Loucy (cell line): ENCODE results near the gene KISS1.
"Not testable (repeated sequence)": the region's sequence is repeated elsewhere in the genome, so short reads cannot be mapped to it uniquely, and the experiment has no call there.

Experiments used
- H2AFZ ChIP-seq: fragments of 200-600 bp; sonication (generic); 2 replicates; pipeline ENCODE4 v1.6.0; 2016; ENCODE audit warnings: antibody characterized with exemption, mild to moderate bottlenecking, low read length, moderate library complexity
- H3F3A ChIP-seq: fragments of 200-600 bp; 2 replicates; pipeline ENCODE4 v1.6.0; 2016; ENCODE audit warnings: antibody characterized with exemption, low read depth, mild to moderate bottlenecking
- H3K27me3 ChIP-seq: fragments of 200-600 bp; sonication (generic); 2 replicates; pipeline ENCODE4 v1.6.1; 2014; ENCODE audit warnings: low read length, mild to moderate bottlenecking; ENCODE audit not compliant: insufficient read depth, poor library complexity, severe bottlenecking
- H3K36me3 ChIP-seq: fragments of 200-600 bp; sonication (generic); 2 replicates; pipeline ENCODE4 v1.6.1; 2016; ENCODE audit warnings: low read length; ENCODE audit not compliant: insufficient read depth
- H3K4me1 ChIP-seq: fragments of 200-600 bp; sonication (generic); 2 replicates; pipeline ENCODE4 v1.5.1; 2014; ENCODE audit warnings: low read length, mild to moderate bottlenecking; ENCODE audit not compliant: insufficient read depth, poor library complexity, severe bottlenecking
- H3K4me2 ChIP-seq: fragments of 200-600 bp; sonication (generic); 2 replicates; pipeline ENCODE4 v1.6.0; 2014; ENCODE audit warnings: antibody characterized with exemption, low read length, low read depth, mild to moderate bottlenecking; ENCODE audit not compliant: poor library complexity, severe bottlenecking
- H3K4me3 ChIP-seq: fragments of 200-600 bp; sonication (generic); 2 replicates; pipeline ENCODE4 v1.5.1; 2014; ENCODE audit warnings: low read length, mild to moderate bottlenecking, mixed read lengths; ENCODE audit not compliant: poor library complexity, severe bottlenecking
- H3K79me2 ChIP-seq: fragments of 200-600 bp; sonication (generic); 2 replicates; pipeline ENCODE4 v1.6.1; 2014; ENCODE audit warnings: low read length; ENCODE audit not compliant: insufficient read depth
- H3K9ac ChIP-seq: fragments of 200-600 bp; sonication (generic); 2 replicates; pipeline ENCODE4 v1.6.0; 2014; ENCODE audit warnings: mild to moderate bottlenecking, low read depth, low read length, moderate library complexity; ENCODE audit not compliant: poor library complexity, severe bottlenecking
- H3K9me2 ChIP-seq: fragments of 200-600 bp; sonication (generic); replicated peaks from 2 replicates; pipeline ENCODE4 v1.6.1; 2016; ENCODE audit warnings: low read depth, low read length, mixed read lengths
- H3K9me3 ChIP-seq: fragments of 200-600 bp; sonication (generic); 2 replicates; pipeline ENCODE4 v1.6.1; 2014; ENCODE audit warnings: mild to moderate bottlenecking, antibody characterized with exemption, low read length, low read depth; ENCODE audit not compliant: insufficient read depth
- H4K20me1 ChIP-seq: fragments of 200-600 bp; sonication (generic); 2 replicates; pipeline ENCODE4 v1.6.0; 2014; ENCODE audit warnings: antibody characterized with exemption, low read length, mild to moderate bottlenecking; ENCODE audit not compliant: insufficient read depth, poor library complexity, severe bottlenecking
- EZH2phosphoT487 ChIP-seq: fragments of 200-600 bp; IDR thresholded peaks from 2 replicates; pipeline ENCODE4 v1.6.1; 2018; ENCODE audit warnings: antibody characterized with exemption, mild to moderate bottlenecking, moderate library complexity, borderline replicate concordance
- TF ChIP-seq, protein P1 (sequence below): fragments of 200-600 bp; sonication (generic); conservative IDR thresholded peaks from 2 replicates; pipeline ENCODE4 v1.5.1; 2014; ENCODE audit warnings: mild to moderate bottlenecking, antibody characterized with exemption, low read length

The KISS1 gene

DNA sequence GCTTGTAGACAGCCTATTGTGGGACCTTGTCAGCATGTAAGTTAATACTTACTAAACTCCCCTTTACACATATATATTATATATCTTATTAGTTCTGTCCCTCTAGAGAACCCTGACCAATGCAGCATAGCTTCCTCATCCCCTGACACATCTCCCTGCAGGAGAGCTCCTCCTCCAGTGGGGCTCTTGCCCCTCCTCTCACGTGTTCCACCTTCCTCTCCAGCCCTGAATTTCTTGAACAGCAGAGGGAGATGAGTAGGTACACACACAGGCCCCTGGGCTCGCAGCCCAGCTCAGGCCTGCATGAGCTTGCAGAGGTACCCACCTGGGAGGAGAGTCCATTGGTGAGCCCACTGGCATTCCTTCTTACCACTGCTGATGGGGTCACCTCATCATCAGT lies 44.8 kb upstream of the KISS1 start:
- Histone ChIP-seq H3F3A (no peaks in the 10 kb centered on the region), H3K27me3 (no peaks in the 10 kb centered on the region), H4K20me1 (no peaks in the 10 kb centered on the region), H3K9me2 (no peaks in the 10 kb centered on the region), H2AFZ (no peak overlapping the region), H3K4me3 (no peak overlapping the region), H3K9me3 (no peaks in the 10 kb centered on the region), H3K4me1 (no peaks in the 10 kb centered on the region), H3K9ac (no peak overlapping the region), H3K36me3 (no peaks in the 10 kb centered on the region), H3K4me2 (no peak overlapping the region), H3K79me2 (no peaks in the 10 kb centered on the region)
- TF ChIP-seq EZH2phosphoT487 = no peak
- TF ChIP-seq, protein P1, sequence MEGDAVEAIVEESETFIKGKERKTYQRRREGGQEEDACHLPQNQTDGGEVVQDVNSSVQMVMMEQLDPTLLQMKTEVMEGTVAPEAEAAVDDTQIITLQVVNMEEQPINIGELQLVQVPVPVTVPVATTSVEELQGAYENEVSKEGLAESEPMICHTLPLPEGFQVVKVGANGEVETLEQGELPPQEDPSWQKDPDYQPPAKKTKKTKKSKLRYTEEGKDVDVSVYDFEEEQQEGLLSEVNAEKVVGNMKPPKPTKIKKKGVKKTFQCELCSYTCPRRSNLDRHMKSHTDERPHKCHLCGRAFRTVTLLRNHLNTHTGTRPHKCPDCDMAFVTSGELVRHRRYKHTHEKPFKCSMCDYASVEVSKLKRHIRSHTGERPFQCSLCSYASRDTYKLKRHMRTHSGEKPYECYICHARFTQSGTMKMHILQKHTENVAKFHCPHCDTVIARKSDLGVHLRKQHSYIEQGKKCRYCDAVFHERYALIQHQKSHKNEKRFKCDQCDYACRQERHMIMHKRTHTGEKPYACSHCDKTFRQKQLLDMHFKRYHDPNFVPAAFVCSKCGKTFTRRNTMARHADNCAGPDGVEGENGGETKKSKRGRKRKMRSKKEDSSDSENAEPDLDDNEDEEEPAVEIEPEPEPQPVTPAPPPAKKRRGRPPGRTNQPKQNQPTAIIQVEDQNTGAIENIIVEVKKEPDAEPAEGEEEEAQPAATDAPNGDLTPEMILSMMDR = no peak

DNA sequence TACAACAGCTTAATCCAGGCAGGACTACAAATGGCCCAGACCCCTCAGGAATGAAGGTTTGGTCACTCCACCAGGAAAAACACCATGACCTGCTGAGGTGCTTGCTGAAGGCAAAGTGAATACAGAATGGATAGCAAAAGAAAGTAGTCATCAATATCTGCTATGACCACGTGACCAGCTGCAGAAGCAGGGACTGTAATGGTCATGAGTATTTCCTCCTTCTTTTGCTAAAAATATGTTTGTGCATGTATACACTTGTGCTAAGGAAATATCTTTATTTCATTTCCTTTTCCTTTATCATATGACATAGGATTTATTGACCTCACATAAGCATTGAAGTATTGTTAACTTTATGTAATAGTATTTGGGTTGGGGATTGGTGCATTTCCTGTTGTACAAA lies 43.9 kb upstream of the KISS1 start:
- H3K9ac ChIP-seq = no peak overlapping the region
- H3K4me1 ChIP-seq = no peaks in the 10 kb centered on the region
- no peaks in the 10 kb centered on the region for H3K9me2 ChIP-seq
- no peaks in the 10 kb centered on the region for H4K20me1 ChIP-seq
- no peaks in the 10 kb centered on the region for H3K79me2 ChIP-seq
- H3K27me3 ChIP-seq = no peaks in the 10 kb centered on the region
- no peaks in the 10 kb centered on the region for H3K36me3 ChIP-seq
- H2AFZ ChIP-seq = no peak overlapping the region
- H3K4me2 ChIP-seq = no peak overlapping the region
- H3F3A ChIP-seq = no peaks in the 10 kb centered on the region
- no peak overlapping the region for H3K4me3 ChIP-seq
- TF ChIP-seq, protein P1 = no peak
- no peak for TF ChIP-seq EZH2phosphoT487
- H3K9me3 ChIP-seq = no peaks in the 10 kb centered on the region

DNA sequence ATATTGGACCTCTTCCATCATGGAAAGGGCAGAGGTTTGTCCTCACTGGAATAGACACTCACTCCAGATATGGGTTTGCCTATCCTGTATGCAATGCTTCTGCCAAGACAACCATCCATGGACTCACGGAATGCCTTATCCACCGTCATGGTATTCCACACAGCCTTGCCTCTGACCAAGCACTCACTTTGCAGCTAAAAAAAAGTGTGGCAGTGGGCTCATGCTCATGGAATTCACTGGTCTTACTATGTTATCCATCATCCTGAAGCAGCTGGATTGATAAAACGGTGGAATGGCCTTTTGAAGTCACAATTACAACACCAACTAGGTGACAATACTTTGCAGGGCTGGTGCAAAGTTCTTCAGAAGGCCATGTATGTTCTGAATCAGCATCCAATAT lies 43.1 kb upstream of the KISS1 start:
- not testable (repeated sequence) for H3K9me2 ChIP-seq, H3K79me2 ChIP-seq, H3K36me3 ChIP-seq, H3K4me1 ChIP-seq, H3F3A ChIP-seq, H3K9me3 ChIP-seq, H3K27me3 ChIP-seq, H3K4me2 ChIP-seq, H3K9ac ChIP-seq, H2AFZ ChIP-seq, H3K4me3 ChIP-seq, H4K20me1 ChIP-seq

DNA sequence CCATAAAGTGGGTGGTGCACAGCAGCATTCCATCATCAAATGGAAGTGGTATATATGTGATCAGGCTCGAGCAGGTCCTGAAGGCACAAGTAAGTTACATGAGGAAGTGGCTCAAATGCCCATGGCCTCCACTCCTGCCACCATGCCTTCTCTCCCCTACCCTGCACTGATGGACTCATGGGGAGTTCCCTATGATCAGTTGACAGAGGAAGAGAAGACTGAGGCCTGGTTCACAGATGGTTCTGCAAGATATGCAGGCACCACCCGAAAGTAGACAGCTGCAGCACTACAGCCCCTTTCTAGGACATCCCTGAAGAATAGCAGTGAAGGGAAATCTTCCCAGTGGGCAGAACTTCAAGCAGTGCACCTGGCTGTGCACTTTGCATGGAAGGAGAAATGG lies 42.2 kb upstream of the KISS1 start:
- not testable (repeated sequence) for H3F3A ChIP-seq, H2AFZ ChIP-seq, H3K4me3 ChIP-seq, H3K9me2 ChIP-seq, H3K9ac ChIP-seq, H3K36me3 ChIP-seq, H3K4me2 ChIP-seq, H4K20me1 ChIP-seq, H3K9me3 ChIP-seq, H3K4me1 ChIP-seq, H3K79me2 ChIP-seq, H3K27me3 ChIP-seq

DNA sequence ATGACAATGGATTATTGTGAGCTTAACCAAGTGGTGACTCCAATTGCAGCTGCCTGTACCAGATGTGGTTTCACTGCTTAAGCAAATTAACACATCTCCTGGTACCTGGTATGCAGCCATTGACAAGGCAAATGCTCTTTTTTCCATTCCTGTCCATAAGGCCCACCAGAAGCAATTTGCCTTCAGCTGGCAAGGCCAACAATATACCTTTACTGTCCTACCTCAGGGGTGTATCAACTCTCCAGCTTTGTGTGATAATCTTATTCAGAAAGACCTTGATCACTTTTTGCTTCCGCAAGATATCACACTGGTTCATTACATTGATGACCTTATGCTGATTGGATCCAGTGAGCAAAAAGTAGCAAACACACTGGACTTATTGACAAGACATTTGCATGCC lies 41.2 kb upstream of the KISS1 start:
- not testable (repeated sequence) for H3K4me2 ChIP-seq, H3F3A ChIP-seq, H3K9me2 ChIP-seq, H3K36me3 ChIP-seq, H3K4me1 ChIP-seq, H4K20me1 ChIP-seq, H2AFZ ChIP-seq, H3K9ac ChIP-seq, H3K9me3 ChIP-seq, H3K4me3 ChIP-seq, H3K27me3 ChIP-seq, H3K79me2 ChIP-seq
